ENCODE results near the gene ATP5F1E. TPM values are rescaled to one million over a fixed set of nuclear protein-coding genes. Genes with fewer than 3 reads are reported as not detected.
"Not testable (repeated sequence)": the region's sequence is repeated elsewhere in the genome, so short reads cannot be mapped to it uniquely, and the experiment has no call there.

Gene ATP5F1E
- total RNA-seq, 1 donor from 2014 or later: 73.8 TPM

DNA sequence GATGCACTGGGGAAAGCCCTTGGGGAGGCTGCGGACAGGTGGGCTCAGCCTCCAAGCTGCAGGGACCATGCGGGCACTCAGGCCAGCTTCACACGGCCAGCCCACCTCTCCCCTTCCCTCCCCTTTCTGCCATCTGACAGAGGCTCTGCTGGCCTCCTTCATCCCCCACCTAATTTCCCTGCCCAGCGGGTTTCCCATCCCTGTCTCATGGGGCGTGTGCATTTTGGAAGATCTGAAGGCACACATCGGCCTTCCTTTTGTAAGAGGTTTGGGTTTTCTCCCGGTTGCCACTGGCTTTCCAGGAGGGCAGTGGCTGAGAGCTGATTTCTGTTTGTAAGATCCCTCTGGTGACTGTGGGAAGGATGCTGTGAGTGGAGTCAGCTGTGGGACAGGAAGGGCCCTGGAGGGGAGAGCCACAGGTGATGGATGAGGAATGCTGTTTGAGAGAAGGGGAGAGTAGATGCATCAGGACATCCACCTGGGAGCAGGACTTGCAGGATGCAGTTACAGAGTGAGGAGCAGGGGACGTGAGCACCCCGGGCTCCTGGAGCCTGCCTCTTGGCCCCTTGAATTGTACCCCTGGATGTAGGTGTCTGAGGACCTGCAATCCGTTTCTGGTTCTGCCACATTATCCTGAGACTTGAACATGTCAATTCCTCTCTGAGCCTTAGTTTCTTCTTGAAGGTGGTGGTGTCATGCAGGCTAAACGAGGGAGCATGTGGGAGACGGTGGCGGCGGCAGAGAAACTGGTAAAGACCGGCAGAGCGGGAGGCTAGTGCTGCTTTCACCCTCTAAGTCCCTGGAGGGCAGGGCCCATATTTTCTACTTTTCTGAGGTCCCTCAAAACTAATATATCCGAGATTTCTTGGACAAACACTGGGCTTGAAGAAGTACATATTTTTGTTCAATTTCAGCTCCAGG is 18.8 kb downstream of the ATP5F1E start:
- Histone ChIP-seq H3K27ac (no peak overlapping the region), H3K9me3 (no peaks in the 10 kb centered on the region), H3K27me3 (ENCODE audit: low read depth) (no peaks in the 10 kb centered on the region), H3K4me1 (peaks cover 27% of the 10 kb centered on the region), H3K36me3 (no peaks in the 10 kb centered on the region), H3K4me3 (no peak overlapping the region)
- DNase-seq: no peak
- intact Hi-C loops (cut with DNase I): no loop called here
- TF ChIP-seq, protein P1, sequence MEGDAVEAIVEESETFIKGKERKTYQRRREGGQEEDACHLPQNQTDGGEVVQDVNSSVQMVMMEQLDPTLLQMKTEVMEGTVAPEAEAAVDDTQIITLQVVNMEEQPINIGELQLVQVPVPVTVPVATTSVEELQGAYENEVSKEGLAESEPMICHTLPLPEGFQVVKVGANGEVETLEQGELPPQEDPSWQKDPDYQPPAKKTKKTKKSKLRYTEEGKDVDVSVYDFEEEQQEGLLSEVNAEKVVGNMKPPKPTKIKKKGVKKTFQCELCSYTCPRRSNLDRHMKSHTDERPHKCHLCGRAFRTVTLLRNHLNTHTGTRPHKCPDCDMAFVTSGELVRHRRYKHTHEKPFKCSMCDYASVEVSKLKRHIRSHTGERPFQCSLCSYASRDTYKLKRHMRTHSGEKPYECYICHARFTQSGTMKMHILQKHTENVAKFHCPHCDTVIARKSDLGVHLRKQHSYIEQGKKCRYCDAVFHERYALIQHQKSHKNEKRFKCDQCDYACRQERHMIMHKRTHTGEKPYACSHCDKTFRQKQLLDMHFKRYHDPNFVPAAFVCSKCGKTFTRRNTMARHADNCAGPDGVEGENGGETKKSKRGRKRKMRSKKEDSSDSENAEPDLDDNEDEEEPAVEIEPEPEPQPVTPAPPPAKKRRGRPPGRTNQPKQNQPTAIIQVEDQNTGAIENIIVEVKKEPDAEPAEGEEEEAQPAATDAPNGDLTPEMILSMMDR (IDR thresholded peaks at IDR 0.05): no peak
- ATAC-seq: no peak

GRCh38 chr20:59011874-59012157 is 20.3 kb downstream of the ATP5F1E start:
- H3K9me3 ChIP-seq; ATAC-seq; H3K27me3 ChIP-seq (ENCODE audit: low read depth); DNase-seq; H3K36me3 ChIP-seq; intact Hi-C loops (cut with DNase I); H3K4me3 ChIP-seq: not testable (repeated sequence)
- peak overlapping the region; percentile 59 for H3K27ac ChIP-seq
- H3K4me1 ChIP-seq: peaks cover 38% of the 10 kb centered on the region

GRCh38 chr20:59010995-59011873 is 20.9 kb downstream of the ATP5F1E start:
- Histone ChIP-seq H3K36me3 (no peaks in the 10 kb centered on the region), H3K9me3 (no peaks in the 10 kb centered on the region), H3K27me3 (ENCODE audit: low read depth) (no peaks in the 10 kb centered on the region), H3K4me1 (peaks cover 37% of the 10 kb centered on the region), H3K27ac (peak overlapping the region; percentile 59), H3K4me3 (peak overlapping the region; percentile 23)
- DNase-seq: no peak
- TF ChIP-seq, protein P1 (IDR thresholded peaks at IDR 0.05): no peak
- peak in 1 of 2 donors; percentile 6 for ATAC-seq
- intact Hi-C loops (cut with DNase I): no loop called here

DNA sequence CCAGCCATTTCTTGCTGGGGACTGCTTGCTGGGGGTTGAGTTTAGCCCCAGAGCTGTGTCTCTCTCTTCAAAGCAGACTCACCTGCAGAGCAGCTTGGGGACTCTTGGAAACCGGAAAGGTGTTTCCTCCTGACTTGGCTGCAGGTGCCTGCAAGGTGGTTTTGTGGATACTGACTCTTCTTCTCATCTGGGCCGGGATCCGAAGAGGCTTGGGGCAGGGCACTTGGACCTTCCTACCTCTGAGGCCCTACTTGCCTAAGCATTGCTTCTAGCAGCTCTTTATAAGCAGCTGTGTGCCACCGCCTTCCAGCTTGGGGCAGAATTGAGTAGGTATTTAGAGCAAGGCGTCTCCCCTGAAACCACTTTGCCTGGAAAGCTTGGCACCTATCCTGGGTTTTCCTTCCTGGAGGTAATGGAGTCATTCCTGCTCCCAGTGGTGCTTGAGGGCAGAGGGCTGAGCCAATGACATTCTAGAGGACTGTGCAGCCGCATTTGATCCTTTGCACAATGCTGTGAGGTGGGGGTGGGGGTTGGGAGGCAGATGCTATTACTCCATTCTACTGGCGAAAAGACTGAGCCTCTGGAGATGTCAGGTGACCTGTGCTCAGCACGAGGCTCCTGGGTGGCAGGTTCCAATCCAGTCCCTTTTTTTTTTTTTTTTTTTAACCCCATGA is 21.7 kb downstream of the ATP5F1E start:
- Histone ChIP-seq H3K4me1 (peaks cover 45% of the 10 kb centered on the region), H3K27ac (peak overlapping the region; percentile 59), H3K27me3 (ENCODE audit: low read depth) (no peaks in the 10 kb centered on the region), H3K36me3 (no peaks in the 10 kb centered on the region), H3K9me3 (no peaks in the 10 kb centered on the region), H3K4me3 (no peak overlapping the region)
- intact Hi-C loops (cut with DNase I): no loop called here
- DNase-seq: peak; percentile 66
- TF ChIP-seq, protein P1 (IDR thresholded peaks at IDR 0.05): no peak
- peak; percentile 29 to 51 for ATAC-seq

- H3K9me3 ChIP-seq: no peaks in the 10 kb centered on the region
- H3K27ac ChIP-seq: peak overlapping the region; percentile 94
- intact Hi-C loops (cut with DNase I): no loop called here
- DNase-seq: no peak
- peaks cover 58% of the 10 kb centered on the region for H3K4me1 ChIP-seq
- peaks cover 3% of the 10 kb centered on the region for H3K36me3 ChIP-seq
- no peak overlapping the region for H3K4me3 ChIP-seq
- ATAC-seq: no peak
- no peaks in the 10 kb centered on the region for H3K27me3 ChIP-seq (ENCODE audit: low read depth)
- TF ChIP-seq, protein P1 (IDR thresholded peaks at IDR 0.05): no peak
Observed at GRCh38 chr20:59008715-59009336, 23.3 kb downstream of the ATP5F1E start.

All from lower lobe of right lung (tissue), 2 donors.